Right lobe of liver (tissue), 4 donors: ENCODE measurements around the gene STEAP4.

Experiments used
- POLR2A ChIP-seq: fragments of 450-650 bp; IDR thresholded peaks from one replicate; pipeline ENCODE4 v1.6.1; 2017; ENCODE audit warnings: antibody characterized with exemption, mild to moderate bottlenecking
- TF ChIP-seq, protein P1 (sequence below), 4 donors: fragments of 200-600 bp in 3 of 4; fragments of 450-650 bp in 1 of 4; IDR thresholded peaks; one replicate each; pipeline versions ENCODE4 v1.5.1 to v1.8.0; 2016 to 2022; ENCODE audit warnings: antibody characterized with exemption in 4 of 4, mild to moderate bottlenecking in 2 of 4
- donor health status: DM: no; HTN: no; CAD: no.
- donor health status: DM: no; HTN: no; CAD: no.
- donor health status: DM: no; HTN: yes; CAD: no.

DNA sequence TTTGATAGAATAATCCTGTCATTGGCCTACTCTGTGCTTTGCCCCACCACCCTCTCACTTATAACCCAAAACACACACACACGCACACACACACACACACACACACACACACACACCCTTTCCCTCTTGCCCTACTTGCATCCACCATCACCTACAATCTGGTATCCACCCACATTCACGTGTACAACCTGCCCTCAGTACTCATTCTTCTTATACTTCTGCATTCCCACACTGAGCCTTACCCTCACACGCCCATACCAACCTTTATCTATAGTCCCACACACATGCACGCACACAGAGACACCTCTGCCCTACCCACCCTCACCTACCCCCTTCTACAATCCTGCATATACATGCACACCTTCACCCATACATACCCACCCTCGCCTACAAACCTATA, 76.0 kb downstream of the STEAP4 start:
- TF ChIP-seq, protein P1, sequence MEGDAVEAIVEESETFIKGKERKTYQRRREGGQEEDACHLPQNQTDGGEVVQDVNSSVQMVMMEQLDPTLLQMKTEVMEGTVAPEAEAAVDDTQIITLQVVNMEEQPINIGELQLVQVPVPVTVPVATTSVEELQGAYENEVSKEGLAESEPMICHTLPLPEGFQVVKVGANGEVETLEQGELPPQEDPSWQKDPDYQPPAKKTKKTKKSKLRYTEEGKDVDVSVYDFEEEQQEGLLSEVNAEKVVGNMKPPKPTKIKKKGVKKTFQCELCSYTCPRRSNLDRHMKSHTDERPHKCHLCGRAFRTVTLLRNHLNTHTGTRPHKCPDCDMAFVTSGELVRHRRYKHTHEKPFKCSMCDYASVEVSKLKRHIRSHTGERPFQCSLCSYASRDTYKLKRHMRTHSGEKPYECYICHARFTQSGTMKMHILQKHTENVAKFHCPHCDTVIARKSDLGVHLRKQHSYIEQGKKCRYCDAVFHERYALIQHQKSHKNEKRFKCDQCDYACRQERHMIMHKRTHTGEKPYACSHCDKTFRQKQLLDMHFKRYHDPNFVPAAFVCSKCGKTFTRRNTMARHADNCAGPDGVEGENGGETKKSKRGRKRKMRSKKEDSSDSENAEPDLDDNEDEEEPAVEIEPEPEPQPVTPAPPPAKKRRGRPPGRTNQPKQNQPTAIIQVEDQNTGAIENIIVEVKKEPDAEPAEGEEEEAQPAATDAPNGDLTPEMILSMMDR (IDR thresholded peaks at IDR 0.05): no peak
- no peak for TF ChIP-seq POLR2A
